ENCODE data around the gene MDP1.

DNA sequence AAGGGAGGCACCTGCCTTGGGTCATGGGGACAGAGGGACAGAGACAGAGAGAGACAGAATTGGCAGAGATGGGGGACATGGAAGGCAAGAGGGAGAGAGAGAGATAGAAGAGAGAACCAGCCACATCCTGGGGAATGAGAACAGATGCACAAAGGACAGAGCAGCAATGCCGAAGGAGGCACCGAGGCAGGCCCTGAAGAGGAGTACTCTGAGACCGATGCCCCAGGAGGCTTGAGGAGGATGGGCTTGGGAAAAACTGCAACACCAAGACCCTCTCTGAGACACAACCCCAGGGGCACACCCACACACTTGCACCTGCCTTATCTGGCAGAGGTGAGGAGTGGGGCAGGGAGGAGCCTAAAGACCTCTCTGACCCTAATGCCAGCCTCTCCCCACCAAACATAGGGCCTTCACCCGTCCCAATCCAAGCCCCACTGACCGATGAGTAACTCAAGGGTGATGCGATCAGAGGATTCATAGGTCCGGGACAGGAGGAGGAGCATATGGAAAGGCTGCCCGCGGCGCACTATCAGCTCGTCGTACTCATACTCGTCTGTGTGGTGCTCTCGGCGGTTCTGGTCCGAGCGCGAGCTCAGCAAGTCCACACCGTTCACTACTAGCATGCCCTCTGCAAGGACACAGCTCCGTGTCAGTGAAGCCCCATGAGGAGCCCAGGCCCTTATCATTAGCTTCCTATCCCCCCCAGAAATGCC is 45.5 kb upstream of the MDP1 start:
- TF ChIP-seq SIN3A (IDR thresholded peaks at IDR 0.05; ENCODE audit: borderline replicate concordance, insufficient read depth, low read length) (no peak), POLR2AphosphoS5 (IDR thresholded peaks at IDR 0.05; ENCODE audit: low read depth, low read length) (no peak), TAF1 (IDR thresholded peaks at IDR 0.05; ENCODE audit: borderline replicate concordance, insufficient read depth, low read length) (no peak)
- TF ChIP-seq, protein P1, sequence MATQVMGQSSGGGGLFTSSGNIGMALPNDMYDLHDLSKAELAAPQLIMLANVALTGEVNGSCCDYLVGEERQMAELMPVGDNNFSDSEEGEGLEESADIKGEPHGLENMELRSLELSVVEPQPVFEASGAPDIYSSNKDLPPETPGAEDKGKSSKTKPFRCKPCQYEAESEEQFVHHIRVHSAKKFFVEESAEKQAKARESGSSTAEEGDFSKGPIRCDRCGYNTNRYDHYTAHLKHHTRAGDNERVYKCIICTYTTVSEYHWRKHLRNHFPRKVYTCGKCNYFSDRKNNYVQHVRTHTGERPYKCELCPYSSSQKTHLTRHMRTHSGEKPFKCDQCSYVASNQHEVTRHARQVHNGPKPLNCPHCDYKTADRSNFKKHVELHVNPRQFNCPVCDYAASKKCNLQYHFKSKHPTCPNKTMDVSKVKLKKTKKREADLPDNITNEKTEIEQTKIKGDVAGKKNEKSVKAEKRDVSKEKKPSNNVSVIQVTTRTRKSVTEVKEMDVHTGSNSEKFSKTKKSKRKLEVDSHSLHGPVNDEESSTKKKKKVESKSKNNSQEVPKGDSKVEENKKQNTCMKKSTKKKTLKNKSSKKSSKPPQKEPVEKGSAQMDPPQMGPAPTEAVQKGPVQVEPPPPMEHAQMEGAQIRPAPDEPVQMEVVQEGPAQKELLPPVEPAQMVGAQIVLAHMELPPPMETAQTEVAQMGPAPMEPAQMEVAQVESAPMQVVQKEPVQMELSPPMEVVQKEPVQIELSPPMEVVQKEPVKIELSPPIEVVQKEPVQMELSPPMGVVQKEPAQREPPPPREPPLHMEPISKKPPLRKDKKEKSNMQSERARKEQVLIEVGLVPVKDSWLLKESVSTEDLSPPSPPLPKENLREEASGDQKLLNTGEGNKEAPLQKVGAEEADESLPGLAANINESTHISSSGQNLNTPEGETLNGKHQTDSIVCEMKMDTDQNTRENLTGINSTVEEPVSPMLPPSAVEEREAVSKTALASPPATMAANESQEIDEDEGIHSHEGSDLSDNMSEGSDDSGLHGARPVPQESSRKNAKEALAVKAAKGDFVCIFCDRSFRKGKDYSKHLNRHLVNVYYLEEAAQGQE (IDR thresholded peaks at IDR 0.05; ENCODE audit: insufficient read depth in 1 of 2, low read depth in 2 of 2, low read length in 2 of 2): no peak
